ENCODE measurements around the gene MAP2. TPM values are rescaled to one million over a fixed set of nuclear protein-coding genes. Genes with fewer than 3 reads are reported as not detected.

The MAP2 gene
- total and polyA plus RNA-seq, 10 of the 15 experiments (the other 5 are each of a cell fraction or from before 2014, with no cell fraction given): 0.01 TPM; not detected in 9

DNA sequence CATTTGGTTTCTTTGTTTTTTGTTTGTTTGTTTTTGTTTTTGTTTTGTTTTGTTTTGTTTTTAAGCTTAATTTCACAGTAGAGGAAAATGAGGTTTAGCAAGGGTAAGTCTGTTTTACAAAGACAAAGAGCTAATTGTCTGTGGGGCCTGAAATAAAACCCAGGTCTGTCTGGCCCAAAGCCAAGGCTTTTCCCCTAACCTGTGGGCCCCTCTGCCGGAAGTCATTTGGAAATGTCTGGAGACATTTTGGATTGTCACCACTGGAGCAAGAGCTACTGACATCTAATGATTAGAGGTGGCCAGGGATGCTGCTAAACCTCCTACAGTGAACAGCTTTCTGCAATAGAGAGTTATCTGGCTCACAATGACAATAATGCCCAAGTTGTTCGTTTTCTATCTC is 167.2 kb downstream of the MAP2 start:
- Histone ChIP-seq H3K36me3 (ENCODE audit: control insufficient read depth in 2 of 2, insufficient read depth in 2 of 2, low read length in 1 of 2) (no peaks in the 10 kb centered on the region), H3K27ac (ENCODE audit: control insufficient read depth, insufficient read depth) (no peak overlapping the region), H2AFZ (ENCODE audit: control insufficient read depth, low read depth, low read length) (no peak overlapping the region), H3K9ac (ENCODE audit: control insufficient read depth, insufficient read depth, low read length) (no peak overlapping the region), H3K79me2 (ENCODE audit: control insufficient read depth, insufficient read depth, low read length) (no peaks in the 10 kb centered on the region), H4K20me1 (ENCODE audit: control insufficient read depth, insufficient read depth) (no peaks in the 10 kb centered on the region), H3K27me3 (replicated peaks in 1 of 2; ENCODE audit: control insufficient read depth in 2 of 2, insufficient read depth in 2 of 2, low read length in 1 of 2) (no peaks in the 10 kb centered on the region), H3K9me3 (replicated peaks; ENCODE audit: control insufficient read depth, insufficient read depth, low read length) (no peaks in the 10 kb centered on the region), H3K4me1 (ENCODE audit: control insufficient read depth, insufficient read depth, low read length) (no peaks in the 10 kb centered on the region), H3K4me2 (ENCODE audit: control insufficient read depth, insufficient read depth) (no peak overlapping the region), H3K4me3 (no peak overlapping the region)
- no peak for ATAC-seq
- RAD21 ChIA-PET (ENCODE audit: unreplicated experiment): no interaction called here
- POLR2A ChIA-PET: interaction anchor here (0.5 kb wide), 1 partner anchor 35 kb away, joined by 5 read pairs; no protein-coding TSS in a partner anchor
- CTCF ChIA-PET: interaction anchor here (0.7 to 1.1 kb wide), 3 partner anchors 14 to 608 kb away, joined by 3 read pairs; no protein-coding TSS in a partner anchor
- intact Hi-C loops (cut with micrococcal nuclease; ENCODE audit: unreplicated experiment) (no loop called here), in situ Hi-C loops (cut with MboI) (no loop called here)
- DNase-seq (ENCODE audit: low read depth, low spot score): no peak
- 47% methylated on average over 2 of the region's 2 CpGs for WGBS (ENCODE audit: insufficient coverage, insufficient replicate concordance, low lambda C conversion rate, missing lambda C conversion rate)
- no peak for FAIRE-seq
- SMC1A ChIA-PET (ENCODE audit: uncharacterized antibody, unreplicated experiment): no interaction called here
- no TSS peak for BruUV-seq (replicated peaks)
- TF ChIP-seq MTA3 (IDR thresholded peaks at IDR 0.05; ENCODE audit: borderline replicate concordance, low read length): no peak
- TF ChIP-seq, protein P1, sequence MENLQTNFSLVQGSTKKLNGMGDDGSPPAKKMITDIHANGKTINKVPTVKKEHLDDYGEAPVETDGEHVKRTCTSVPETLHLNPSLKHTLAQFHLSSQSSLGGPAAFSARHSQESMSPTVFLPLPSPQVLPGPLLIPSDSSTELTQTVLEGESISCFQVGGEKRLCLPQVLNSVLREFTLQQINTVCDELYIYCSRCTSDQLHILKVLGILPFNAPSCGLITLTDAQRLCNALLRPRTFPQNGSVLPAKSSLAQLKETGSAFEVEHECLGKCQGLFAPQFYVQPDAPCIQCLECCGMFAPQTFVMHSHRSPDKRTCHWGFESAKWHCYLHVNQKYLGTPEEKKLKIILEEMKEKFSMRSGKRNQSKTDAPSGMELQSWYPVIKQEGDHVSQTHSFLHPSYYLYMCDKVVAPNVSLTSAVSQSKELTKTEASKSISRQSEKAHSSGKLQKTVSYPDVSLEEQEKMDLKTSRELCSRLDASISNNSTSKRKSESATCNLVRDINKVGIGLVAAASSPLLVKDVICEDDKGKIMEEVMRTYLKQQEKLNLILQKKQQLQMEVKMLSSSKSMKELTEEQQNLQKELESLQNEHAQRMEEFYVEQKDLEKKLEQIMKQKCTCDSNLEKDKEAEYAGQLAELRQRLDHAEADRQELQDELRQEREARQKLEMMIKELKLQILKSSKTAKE (IDR thresholded peaks at IDR 0.05; ENCODE audit: low read depth, poor library complexity, severe bottlenecking): no peak
- no peak for TF ChIP-seq FOS (IDR thresholded peaks at IDR 0.05; ENCODE audit: borderline replicate concordance, extremely low read depth, insufficient read length)
- TF ChIP-seq, protein P2, sequence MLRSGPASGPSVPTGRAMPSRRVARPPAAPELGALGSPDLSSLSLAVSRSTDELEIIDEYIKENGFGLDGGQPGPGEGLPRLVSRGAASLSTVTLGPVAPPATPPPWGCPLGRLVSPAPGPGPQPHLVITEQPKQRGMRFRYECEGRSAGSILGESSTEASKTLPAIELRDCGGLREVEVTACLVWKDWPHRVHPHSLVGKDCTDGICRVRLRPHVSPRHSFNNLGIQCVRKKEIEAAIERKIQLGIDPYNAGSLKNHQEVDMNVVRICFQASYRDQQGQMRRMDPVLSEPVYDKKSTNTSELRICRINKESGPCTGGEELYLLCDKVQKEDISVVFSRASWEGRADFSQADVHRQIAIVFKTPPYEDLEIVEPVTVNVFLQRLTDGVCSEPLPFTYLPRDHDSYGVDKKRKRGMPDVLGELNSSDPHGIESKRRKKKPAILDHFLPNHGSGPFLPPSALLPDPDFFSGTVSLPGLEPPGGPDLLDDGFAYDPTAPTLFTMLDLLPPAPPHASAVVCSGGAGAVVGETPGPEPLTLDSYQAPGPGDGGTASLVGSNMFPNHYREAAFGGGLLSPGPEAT (IDR thresholded peaks at IDR 0.05; ENCODE audit: low read depth): no peak
- no peak for TF ChIP-seq MLLT1 (IDR thresholded peaks at IDR 0.05)
- TF ChIP-seq ZNF384 (IDR thresholded peaks at IDR 0.05; ENCODE audit: borderline replicate concordance, low read depth, low read length): no peak
- TF ChIP-seq, protein P3, sequence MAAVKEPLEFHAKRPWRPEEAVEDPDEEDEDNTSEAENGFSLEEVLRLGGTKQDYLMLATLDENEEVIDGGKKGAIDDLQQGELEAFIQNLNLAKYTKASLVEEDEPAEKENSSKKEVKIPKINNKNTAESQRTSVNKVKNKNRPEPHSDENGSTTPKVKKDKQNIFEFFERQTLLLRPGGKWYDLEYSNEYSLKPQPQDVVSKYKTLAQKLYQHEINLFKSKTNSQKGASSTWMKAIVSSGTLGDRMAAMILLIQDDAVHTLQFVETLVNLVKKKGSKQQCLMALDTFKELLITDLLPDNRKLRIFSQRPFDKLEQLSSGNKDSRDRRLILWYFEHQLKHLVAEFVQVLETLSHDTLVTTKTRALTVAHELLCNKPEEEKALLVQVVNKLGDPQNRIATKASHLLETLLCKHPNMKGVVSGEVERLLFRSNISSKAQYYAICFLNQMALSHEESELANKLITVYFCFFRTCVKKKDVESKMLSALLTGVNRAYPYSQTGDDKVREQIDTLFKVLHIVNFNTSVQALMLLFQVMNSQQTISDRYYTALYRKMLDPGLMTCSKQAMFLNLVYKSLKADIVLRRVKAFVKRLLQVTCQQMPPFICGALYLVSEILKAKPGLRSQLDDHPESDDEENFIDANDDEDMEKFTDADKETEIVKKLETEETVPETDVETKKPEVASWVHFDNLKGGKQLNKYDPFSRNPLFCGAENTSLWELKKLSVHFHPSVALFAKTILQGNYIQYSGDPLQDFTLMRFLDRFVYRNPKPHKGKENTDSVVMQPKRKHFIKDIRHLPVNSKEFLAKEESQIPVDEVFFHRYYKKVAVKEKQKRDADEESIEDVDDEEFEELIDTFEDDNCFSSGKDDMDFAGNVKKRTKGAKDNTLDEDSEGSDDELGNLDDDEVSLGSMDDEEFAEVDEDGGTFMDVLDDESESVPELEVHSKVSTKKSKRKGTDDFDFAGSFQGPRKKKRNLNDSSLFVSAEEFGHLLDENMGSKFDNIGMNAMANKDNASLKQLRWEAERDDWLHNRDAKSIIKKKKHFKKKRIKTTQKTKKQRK (IDR thresholded peaks at IDR 0.05; ENCODE audit: low read depth, low read length): no peak
- TF ChIP-seq TAF1 (IDR thresholded peaks at IDR 0.05; ENCODE audit: borderline replicate concordance, low read depth, low read length): no peak
- TF ChIP-seq POU2F2 (IDR thresholded peaks at IDR 0.05; ENCODE audit: borderline replicate concordance, low read depth, low read length): no peak
- TF ChIP-seq HCFC1 (IDR thresholded peaks at IDR 0.05; ENCODE audit: low read length): no peak
- TF ChIP-seq, protein P4, sequence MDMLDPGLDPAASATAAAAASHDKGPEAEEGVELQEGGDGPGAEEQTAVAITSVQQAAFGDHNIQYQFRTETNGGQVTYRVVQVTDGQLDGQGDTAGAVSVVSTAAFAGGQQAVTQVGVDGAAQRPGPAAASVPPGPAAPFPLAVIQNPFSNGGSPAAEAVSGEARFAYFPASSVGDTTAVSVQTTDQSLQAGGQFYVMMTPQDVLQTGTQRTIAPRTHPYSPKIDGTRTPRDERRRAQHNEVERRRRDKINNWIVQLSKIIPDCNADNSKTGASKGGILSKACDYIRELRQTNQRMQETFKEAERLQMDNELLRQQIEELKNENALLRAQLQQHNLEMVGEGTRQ (IDR thresholded peaks at IDR 0.05; ENCODE audit: borderline replicate concordance, low read depth, low read length): no peak
- TF ChIP-seq BCL3 (IDR thresholded peaks at IDR 0.05; ENCODE audit: borderline replicate concordance, insufficient read depth, low read depth, low read length, poor library complexity, severe bottlenecking): no peak

All from GM12878 (cell line).